NCI-H510A (cell line): ENCODE measurements around the gene INSIG1.

Source experiments
- DNase-seq: peaks from one replicate; lab custom pipeline; 2025; lab: John Stamatoyannopoulos, UW

The INSIG1 gene

DNA sequence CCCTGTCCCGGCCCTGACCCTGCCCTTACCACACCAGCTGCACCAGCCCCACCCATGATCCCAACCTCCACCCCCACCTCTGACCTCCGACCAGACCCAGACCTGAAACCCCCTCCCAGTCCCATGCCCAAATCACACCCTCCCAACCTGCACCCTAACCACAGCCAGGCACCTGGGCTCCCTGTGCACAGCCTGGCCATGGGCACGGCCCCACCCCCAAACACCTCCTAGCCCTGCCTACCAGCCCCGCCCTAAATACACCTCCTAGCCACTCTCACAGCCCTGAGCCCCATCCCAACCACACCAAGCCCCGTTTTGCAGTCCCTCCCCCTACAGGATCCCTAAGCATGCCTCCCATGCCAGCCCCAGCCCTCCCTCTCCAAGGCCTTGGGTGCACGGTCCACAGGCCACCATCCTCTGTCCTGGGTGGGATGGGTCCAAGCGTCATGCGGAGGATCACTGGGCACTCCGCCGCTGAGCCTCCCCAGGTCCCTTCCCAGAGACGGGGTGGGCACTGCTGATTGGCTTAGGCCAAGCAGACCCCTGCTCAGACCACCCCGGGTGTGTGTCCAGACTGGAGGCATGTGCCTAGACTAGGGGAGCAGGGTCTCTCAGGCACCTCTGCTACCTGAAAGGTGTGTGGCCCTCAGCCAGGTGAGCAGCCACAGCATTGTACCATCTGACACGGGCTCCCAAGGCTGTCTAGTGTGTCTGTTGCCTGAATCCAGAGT, 30.1 kb downstream of the INSIG1 start:
- DNase-seq: no peak

DNA sequence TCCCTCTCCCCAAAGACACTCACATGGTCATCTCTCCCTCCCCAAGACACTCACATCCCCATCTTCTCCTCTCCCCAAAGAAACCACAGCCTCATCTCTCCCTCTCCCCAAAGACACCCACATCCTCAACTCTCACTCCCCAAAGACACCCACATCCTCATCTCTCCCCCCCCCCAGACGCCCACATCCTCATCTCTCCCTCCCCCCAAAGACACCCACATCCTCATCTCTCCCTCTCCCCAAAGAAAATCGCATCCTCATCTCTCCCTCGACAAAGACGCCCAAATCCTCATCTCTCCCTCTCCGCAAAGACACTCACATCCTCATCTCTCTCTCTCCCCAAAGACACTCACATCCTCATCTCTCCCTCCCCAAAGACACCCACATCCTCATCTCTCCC, 31.5 kb downstream of the INSIG1 start:
- no peak for DNase-seq

DNA sequence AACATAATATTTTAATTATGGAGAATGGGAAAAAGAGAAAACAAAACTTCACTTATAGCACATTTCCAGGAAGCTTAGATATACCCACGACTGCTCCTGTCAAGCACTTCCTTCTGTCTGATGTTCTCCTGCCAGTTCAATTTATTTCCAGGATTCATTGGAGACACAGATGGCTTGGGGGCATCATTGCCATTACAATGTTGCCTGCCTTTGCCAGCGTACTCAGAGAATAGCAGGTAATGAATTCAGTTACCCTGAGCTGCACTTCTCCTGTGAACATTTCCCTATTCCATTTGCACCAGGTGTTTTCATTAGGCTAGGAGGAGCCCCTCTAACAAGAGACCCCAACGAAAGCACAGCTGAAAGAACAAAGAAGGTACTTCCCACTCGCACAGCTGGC, 33.7 kb downstream of the INSIG1 start:
- no peak for DNase-seq

DNA sequence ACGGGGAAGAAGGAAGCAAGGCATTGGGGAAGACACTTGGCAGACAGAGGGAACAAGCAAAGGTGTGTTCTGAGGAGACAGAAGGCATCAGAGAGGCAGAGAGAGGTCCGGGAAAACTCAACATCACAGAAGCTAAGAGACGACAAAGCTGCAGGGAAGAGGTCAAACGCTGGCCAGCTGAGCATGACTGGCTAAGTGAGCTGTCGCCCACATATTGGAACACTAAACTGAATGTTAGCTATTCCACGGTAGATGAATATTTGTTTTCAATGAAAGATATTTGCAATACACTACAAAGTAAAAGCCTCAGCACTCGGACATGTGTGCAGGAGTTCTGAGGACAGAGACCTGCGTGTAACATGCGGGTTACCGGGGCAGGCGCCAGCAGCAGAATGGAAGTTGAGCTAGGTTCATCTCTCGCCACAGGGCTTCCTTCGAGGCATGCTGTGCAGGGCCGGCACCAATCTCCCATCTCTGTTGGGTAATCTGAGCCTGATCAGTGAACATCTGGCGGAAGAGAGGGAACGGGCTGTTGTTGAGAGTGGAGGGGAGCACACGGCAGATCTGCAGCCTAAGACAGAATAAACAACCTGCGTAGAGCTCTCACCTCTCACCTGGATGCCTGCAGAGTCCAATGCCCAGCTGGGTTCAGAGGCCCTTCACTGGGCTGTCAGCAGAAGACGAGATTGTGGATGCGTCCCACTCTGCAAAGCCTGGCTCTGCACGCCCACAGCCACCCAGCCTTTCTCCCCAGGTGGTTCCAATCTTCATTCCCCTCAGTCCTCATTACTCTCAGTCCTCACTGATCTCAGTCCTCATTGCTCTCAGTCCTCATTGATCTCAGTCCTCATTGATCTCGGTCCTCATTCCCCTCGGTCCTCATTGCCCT, 35.9 kb downstream of the INSIG1 start:
- no peak for DNase-seq

DNA sequence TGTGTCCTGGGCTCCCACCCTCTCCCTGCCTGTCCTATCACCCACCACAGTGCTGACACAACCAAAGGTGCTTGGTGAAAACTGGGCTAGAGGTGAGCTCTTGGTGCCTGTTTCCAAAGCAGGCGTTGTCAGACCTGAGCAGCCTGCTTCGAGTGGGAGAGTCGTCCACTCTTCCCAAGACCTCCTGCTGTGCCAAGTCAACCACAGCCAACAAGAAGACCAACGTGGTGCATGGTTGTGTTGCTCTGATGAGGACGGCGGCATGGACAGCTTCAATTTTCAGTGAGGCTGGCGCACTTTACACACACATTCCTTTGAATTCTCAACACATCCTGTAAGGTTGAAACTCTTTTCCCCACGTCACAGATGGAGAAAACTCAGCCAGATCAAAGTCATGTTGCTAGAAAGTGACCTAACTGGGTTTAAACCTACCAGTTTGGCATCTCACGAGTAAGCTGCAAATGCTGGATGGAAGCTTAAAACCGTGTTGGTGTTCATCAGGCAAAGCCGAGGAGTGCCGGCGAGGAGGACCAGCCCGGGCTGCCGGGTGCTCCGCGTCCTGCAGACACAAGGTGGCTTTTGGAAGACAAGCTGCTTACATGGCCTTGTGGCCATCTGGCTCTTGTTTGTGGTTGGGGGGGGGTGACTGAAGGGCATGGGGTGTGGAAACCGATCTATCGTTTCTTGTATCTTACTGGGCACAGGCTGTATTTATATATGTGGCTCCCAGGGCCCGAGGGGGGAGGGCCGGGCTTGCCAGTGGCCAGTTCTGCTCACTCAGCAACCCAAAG, 39.3 kb downstream of the INSIG1 start:
- DNase-seq: no peak

DNA sequence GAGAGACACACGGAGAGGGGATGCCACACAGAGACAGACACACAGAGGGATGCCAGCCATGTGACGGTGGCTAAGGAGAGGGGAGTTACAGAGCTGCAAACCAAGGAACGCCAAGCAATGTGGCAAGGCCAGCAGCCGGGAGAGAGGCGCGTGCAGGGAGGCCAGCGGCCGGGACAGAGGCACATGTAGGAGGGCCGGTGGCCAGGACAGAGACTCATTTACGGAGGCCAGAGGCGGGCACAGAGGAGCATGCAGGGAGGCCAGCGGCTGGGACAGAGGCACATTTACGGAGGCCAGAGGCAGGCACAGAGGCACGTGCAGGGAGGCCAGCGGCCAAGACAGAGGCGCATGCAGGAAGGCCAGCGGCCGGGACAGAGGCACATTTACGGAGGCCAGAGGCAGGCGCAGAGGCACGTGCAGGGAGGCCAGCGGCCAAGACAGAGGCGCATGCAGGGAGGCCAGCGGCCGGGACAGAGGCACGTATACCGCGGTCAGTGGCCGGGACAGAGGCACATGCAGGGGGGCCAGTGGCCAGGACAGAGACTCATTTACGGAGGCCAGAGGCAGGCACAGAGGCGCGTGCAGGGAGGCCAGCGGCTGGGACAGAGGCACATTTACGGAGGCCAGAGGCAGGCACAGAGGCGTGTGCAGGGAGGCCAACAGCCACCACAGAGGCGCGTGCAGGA, 40.4 kb downstream of the INSIG1 start:
- no peak for DNase-seq

DNA sequence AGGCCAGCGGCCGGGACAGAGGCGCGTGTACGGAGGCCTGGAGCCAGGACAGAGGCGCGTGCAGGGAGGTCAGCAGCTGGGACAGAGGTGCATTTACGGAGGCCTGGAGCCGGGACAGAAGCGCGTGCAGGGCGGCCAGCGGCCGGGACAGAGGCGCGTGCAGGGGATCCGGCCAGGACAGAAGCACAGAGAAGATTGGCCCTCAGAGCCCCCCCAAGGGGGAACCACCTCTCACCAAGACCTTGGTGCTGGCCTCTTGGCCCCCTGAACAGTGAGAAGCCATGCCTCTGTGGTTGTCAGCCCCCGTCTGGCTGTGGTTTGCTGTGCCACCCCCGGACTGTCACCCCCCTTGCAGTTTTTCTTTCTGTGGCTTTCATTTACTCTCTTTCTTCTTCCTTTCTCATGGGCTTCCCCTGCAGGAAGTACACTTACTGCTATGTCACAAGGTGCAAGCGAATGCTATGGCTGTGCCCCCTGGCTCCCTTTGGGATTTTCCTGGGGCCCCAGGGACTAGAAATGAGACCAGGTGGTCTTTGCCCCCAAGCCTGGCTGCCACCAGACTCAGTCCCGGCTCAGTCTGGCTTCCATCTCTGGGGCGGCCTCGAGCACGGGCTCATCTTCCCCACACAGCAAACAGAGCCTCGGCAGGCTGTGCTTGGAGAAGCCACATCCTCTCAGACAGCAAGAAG, 41.1 kb downstream of the INSIG1 start:
- DNase-seq: no peak

DNA sequence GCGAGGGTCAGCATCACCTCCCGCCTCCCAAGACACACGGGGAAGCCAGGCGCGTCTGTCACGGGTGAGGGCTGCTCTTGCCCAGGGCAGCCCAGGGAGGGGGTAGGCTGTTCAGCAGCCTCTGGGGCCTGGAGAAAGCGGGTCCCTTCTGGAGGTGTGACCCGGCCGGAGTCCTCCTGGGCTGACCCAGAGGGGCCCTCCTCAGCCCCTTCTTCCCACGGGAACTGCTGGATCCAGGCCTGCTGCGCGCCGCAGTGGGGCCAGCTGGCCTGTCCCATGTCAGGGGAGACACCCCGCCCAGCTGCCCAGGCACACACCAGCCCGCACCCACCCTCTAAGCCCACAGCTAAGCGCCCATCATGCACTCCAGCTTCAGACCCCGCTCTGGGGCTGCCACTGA, 41.8 kb downstream of the INSIG1 start:
- no peak for DNase-seq

DNA sequence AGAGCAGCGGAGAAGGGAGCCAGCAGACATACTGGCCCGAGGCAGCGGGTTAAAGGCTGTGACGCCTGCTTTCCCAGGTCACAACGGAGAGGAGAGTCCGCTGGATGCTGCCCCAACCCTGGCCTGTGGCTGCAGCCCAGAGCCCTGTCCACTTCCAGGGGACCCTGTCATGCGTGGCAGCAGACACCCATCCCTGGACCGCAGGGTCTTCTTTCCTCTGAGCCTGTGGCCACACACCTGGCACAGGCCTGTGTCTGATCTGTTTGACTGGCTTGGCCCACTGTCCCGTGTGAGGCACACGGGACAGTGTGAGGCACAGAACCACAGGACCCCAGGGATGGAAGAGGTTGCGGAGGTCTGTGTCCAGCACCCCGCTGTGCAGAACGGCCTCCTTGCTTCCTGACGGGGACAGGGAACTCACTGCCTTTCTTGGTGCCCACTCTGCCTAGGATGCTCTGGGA, 42.4 kb downstream of the INSIG1 start:
- DNase-seq: no peak

DNA sequence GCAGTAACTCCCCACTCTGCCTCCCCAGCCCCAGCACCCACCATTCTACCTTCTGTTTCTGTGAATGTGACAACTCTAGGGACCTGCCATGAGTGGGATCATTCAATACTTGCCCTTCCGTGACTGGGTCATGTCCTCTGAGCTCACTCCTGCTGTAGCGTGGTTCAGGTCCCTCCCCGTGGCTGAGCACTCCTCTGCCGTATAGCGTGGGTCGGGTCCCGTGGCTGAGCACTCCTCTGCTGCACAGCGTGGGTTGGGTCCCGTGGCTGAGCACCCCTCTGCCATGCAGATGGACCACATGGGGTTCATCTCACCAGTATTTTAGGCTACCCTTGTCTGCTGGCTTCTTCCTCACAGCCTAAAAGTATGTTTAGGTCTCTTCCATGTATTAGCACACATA, 43.0 kb downstream of the INSIG1 start:
- DNase-seq: no peak

DNA sequence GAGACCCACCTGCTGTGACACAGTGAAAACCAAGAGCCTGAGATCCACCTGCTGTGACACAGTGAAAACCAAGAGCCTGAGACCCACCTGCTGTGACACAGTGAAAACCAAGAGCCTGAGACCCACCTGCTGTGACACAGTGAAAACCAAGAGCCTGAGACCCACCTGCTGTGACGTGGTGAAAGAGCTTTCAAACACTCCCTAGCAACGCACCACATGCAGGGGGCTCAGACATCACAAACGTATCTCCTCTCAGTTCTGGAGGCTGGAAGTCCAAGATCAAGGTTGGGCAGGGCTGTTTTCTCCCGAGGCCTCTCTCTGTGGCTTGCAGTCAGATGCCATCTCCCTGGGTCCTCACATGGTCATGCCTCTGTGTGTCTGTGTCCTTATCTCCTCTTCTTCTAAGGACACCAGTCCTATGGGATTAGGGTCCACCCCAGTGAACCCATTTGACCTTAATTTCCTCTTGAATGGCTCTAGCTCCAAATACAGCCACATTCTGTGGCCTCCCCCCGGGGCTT, 43.8 kb downstream of the INSIG1 start:
- DNase-seq: no peak

DNA sequence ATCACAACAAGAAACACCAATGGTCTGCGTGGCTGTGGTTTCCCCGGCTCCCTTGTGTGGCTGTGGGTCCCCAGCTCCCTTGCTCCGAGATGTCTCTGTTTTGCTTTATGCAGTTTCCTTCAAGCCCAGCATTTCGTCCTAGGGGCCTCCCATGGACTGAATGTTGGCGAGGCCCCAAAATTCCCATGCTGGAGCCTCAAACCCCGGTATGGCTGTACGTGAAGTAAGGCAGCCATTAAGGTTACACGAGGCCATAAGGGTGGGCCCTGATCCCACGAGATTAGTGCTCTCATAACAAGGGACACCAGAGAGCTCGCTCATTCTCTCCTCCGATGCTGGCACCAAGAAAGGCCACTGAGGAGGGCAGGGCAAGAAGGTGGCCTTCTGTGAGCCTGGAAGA, 44.6 kb downstream of the INSIG1 start:
- DNase-seq: no peak

DNA sequence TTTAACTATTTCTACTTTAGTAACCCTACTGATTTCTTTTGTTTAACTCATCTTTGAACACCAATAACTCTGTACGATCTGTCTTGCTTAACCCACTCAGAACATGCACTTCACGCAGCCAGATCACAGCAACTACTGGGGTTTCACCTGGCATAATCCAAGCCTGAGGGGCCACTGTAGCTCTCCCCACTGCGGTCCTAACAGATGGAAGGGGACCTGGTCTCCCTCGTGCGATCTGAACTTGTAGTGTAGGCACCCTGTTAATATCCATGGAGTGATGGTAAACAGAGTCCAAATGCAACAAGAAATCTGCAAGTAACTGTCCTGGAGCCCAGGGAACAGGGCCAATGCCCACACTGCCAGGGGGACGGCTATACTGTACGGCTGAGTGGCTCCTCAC, 45.5 kb downstream of the INSIG1 start:
- no peak for DNase-seq

DNA sequence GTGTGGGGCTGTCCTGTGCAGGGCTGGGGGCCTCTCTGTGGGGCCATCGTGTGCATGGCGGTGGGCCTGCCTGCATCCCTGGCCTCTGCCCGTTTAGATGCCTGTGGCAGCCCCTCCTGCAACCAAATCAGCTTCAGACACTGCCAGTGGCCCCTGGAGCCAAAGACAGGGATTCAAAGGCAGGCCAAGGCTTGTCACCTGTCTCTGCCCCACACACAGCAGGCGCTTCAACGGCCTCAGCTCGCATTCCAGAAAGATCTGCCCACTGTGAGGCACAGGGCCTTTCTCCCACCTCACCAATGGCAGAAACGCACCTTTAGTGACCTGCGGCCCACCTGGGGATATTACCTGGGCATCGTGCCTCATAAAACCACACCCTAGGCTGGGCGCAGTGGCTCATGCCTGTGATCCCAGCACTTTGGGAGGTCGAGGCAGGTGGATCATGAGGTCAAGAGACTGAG, 46.0 kb downstream of the INSIG1 start:
- DNase-seq: no peak

DNA sequence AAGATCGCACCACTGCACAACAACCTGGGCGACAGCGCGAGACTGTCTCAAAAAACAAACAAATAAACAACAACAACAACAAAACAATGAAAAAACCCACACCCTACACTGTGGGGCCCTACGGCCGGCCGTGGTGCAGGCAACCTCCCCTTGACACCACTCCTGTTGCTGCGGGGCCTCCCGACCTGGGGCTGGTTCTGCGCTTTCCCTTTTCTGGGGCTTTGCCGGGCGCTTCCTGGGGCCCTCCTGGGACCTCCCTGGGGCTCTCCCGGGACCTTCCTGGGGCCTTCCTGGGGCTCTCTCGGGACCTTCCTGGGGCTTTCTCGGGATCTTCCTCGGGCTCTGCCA, 46.6 kb downstream of the INSIG1 start:
- no peak for DNase-seq

DNA sequence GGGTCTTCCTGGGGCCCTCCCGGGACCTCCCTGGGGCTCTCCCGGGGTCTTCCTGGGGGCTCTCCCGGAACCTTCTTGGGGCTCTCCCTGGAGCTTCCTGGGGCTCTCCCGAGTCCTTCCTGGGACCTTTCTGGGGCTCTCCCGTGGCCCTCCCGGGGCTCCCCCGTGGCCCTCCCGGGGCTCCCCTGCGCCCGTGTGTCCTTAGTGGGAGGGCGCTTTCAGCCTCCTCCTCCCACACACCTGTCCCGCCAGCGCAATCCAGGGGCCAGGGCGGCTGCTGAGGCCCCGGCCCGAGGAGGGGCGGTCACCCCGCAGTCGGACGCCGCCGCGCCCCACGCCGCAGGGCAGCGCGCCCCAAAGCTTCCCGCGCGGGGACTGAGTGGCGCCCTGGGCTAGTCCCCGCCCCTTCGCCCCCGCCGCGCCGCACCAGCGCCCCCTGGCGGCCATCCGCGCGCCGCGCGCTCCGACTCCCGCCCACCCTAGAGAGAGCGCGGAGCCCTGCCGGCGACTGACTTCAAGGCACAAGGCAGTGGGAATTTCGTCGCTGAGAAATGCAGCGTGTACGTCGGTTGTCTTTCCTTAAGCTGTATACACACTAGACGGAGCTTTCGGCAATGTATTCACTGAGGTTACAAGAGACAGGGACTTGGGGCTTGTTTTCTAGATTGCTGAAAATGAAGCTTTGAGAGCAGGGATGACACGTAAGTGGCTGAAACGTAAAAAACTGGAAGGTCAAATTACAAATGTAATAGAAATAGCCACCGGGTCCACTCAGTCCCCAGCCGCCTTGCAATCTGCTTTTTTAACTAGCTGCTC, 47.1 kb downstream of the INSIG1 start:
- peak; percentile 18 for DNase-seq

DNA sequence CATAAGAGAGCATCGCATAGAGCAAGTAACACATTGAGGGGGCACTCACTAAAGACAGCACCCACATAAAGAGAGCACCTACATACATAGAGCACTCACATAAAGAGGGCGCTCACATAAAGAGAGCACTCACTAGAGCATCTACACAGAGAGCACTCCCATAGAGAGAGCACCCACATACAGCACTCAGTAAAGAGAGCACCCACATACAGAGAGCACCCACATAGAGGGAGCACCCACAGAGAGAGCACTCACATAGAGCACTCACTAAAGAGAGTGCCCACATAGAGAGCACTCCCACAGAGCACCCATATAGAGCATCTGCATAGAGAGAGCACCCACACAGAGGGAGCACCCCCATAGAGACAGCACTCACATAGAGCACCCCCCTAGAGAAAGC, 47.8 kb downstream of the INSIG1 start:
- DNase-seq: no peak

DNA sequence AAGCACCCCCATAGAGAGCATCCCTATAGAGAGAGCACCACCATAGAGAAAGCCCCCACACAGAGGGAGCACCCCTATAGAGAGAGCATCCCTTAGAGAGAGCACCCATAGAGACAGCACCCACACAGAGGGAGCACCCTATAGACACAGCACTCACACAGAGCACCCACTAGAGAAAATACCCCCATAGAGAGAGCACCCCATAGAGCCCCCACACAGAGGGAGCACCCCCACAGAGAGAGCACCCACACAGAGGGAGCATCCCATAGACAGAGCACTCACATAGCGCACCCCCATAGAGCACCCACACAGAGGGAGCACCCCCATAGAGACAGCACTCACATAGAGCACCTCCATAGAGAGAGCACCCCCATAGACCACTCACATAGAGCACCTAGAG, 48.6 kb downstream of the INSIG1 start:
- no peak for DNase-seq

DNA sequence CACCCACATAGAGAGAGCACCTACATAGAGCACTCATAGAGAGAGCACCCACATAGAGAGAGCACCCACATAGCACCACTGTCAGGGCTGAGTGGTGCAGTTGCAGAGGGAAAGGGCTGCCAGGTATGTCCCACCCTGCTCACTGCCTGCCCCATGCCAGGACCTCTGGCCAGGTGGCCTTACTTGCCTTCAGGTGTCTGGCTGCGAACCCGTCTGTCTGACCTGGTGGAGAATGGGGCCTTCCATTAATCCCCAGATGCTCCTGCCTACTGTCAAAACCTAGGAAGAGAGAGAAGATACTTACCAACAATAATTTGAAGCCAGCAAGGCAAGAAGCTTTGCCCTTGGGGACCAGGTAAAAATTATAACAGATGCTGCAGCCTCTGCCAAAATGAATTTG, 51.1 kb downstream of the INSIG1 start:
- DNase-seq: no peak

DNA sequence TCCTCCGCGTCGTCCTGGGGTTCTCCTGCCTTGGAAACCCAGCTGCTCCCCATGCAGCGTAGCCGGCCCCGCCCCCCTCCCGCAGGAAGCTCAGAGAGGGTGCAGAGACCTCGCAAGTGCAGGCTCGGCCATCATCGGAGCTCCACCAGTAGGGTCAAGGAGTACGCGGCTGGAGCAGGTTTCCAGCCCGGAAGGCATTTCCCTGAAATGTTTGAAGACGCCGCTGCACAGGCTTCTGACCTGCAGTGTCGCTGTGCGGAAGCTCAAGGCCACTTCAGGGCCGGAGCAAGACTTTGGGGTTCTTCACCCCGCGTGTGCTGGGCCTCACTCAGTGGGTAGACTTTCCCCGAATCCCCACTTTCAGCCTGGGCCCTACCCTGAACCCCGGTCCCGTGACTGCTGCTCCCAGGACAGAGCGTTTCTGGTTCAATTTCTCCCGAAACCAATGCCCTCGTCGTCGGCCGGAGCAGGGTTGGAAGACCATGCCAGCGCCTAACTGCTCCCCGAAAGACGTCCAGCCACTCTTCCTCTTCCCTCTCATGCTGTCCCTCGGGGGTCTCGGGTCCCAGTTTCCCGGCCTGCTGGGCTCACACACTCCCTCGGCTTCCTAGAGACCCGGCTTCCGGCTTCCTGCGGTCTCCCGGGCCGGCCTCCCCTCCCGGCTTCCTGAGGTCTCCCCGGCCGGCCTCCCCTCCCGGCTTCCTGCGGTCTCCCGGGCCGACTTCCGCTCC, 52.1 kb downstream of the INSIG1 start:
- no peak for DNase-seq
